Stimulated activated CD4-positive, alpha-beta T cell treated with anti-CD3 and anti-CD28 coated beads, Interleukin-1b, Interleukin-23, amount 100 ng/mL, for 1 hour (primary cell): Measurements from ENCODE around the gene TIE1.

Source experiments
- DNase-seq, 2 donors: peaks; one replicate each; pipeline ENCODE4 v3.0.0-alpha.2; 2020; ENCODE audit warnings: low read depth in 2 of 2

The TIE1 gene

DNA sequence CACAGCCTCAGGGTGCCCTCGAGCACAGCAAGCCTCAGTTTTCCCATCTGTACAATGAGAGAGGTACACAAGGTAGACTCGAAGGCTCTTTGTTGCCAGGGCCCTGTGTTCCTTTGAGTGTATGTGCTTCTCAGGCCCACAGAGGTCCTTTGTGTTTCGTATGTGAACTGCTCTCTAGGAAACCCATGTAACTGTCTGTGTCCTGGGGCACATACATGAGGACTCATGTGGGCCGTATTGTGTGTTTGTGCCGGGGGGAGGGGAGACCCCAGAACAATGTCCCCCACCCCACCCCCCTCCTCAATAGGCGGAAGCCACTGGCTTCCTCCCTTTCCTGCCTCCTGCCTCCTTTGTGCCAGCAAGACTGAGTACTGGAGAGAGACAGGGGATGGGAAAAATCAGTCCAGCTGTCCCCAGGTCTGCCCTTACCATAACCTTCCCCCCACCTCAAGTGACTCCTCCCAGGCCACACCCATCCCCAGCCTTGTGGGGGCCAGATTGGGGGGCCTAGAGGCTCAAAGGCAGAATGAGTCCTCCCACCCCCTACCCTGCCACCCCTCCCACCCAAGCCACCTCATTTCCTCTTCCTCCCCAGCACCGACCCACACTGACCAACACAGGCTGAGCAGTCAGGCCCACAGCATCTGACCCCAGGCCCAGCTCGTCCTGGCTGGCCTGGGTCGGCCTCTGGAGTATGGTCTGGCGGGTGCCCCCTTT lies at the start of gene TIE1:
Gene TIE1, plus strand, starts transcription at position 605 of the 717 bp plus-strand sequence. Its CDS starts 90 bp downstream, at position 695.
- DNase-seq, result no peak

DNA sequence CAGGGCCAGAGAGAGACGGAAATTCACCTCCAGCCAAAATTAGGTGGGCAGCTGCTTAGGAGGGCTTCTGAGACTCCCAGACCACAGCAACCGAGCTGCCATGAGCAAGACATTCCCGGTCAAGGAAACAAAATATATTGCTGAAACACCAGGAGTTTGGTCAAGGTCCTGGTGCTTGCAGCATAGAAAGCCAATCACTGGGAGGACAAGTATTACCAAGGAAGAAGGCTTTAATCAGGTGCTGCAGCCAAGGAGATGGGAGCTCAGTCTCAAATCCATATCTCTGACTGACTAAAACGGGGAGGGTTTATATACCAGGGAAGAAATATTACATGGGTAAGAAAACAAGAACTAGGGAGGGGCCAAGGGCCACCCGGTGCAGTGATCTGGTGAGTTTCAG lies 49.8 kb upstream of the TIE1 start:
- DNase-seq, result no peak

DNA sequence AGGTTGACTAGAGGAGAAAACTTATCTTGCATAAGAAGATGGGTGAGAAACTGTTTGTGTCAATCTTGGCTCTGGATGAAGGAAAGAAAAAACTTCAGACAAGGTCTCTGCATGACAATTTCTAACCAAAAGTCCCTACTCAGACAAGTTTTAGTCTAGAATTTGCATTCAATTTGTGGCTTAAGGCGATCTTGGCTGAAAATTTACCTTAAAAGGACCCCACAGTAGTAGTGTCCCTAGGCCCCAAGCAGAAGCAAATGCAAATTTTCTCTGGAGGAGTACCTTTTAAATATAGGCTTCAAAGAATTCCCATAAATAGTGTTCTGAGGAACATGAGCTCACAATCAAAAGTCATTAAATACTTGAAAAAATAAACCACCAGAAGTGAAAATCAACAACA lies 48.6 kb upstream of the TIE1 start:
- no peak for DNase-seq

DNA sequence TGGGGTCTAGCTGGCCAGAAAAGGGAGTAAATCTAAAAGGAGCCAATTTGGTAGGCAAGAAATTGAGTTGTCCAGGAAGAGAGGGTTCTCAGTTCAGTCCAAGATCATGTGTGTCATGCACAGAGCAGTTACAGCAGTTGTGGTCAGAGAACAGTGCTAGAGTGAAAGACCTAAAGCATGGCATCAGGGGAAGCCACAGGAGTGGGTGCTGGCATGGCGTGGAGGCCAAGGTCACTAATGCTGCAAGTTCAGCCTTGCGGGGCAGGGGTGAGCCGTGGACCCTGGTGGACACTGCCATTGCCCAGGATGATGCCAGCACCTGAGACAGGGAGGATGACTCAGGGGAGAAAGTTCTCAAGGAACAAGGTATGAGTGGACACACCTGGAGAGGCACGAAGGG lies 47.6 kb upstream of the TIE1 start:
- no peak for DNase-seq

DNA sequence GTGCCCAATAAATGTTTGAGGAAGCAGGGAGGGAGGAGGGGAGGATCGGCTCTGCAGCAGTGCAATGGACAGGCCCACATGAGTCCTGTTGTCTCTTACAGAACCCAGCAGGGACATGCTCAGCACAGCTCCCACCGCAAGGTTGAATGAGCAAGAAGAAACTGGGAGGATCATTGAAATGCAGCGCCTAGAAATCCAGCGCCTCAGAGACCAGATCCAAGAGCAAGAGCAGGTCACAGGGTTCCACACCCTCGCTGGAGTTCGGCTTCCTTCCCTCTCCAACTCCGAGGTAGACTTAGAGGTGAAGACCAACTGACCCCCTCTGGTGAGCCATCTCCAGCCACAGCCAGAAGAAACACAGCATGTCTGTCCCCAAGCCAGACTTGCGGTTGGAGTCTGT lies 46.9 kb upstream of the TIE1 start:
- DNase-seq, result no peak

DNA sequence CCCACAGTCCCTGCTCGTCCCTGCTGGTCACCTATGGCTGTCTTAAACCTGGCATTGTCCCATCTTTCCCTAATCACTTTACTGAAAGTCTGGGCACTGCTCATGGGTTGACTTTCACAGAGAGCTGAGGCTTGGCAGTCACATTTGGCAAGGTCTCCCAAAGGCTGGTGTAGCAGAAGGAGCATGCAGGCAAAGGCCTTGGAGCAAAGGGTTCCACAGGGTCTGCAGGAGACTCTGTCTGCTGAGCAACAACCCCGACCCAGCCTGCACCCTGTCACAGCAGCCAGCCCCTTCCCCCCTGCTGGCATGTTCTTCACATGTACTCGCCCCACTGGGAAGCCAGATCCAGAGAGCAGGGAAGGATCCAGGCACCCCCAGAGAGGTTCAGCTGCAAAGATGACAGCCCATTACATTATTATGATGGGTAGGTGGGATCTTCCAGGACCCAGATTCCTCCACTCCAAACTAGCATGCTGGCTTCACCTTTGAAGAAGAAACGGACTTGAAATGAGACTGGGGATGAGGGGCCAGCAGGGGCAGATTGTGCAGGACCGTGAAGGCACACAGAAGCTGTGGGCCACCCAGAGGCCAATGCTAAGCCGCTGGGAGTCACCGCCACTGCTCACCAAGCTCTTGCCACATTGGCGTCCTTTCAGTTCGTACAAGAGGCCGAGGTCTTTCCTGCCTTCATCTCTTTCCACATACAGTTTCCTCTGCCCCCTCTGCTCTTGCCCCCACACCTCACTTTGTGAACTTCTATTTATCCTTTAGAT lies 45.2 kb upstream of the TIE1 start:
- DNase-seq, result no peak

DNA sequence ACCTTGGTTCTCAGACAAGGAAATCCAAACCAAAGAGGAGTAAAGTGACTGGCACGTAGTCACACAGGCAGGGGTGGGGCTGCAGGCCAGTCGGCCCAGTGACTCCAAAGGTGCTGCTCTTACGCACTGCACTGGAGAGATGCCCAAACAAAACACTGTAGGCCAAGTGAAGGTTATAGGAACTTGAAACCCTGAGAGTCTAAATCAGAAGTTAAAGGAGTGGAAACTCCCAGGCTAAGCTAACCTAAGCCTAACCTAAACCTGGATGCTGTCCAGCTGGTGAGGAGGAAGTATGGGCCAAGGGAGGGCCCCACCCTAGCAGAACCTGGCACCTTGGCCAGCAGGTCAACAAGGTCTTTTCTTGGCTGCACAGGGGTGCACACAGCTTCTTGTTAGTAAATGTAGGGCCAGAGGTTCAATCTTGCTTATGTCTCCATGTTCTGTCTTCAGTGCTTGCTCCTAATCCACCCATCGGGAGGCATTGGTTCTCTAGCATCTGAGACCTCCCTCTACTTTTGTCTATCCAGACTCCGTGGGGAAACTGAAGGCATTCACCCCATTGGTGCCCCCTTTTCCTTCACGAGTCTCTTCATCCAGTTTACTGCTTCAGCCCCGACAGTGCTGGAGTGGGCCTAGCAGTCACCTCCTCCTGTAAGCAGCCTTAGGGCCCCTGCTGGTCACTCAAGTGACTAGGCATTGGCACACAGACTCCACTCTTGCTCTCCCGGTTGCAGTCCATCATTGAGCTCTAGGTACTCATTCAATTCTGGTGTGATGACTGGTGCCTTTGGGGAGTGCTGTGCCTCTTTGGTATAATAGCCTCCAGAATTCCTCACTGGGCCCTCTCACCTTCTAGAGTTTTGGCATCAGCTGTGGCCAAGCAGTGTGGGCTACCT lies 43.9 kb upstream of the TIE1 start:
- DNase-seq, result no peak

DNA sequence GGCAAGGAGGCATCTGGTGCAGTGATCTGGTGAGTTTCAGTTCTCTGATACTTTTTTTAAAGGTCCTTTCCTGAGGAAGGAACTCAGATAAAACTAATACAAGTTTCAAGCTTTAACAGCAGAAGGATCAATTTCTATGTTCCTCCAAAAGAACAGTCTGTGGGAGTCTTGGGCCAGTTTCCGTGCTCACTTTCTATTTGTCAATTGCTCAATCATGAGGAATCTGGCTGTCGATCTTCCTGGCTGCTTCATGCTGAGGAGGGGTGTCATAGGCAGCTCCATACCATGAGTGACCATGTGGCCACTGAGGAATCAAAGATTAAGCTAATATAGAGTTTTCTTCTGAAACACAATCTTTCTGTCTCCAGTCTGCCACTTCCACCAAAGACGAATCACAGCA lies 42.4 kb upstream of the TIE1 start:
- no peak for DNase-seq

DNA sequence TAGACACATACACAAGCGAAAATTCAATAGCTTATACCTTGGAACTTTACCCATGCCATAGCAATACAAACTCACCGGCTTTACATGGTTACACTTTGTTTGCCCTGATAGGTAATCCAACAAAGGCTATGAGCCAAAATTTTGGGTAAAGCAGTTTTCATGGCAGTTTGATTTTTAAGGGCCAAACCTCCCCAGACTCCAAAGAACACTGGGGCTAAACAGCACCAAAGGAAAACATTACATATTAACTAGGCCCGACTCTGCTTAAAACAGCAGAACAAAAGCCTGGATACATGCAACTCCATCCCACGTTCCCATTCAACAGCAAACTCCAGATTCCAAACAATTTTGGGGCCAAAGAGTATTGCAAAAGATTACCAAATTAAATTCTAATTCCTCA lies 35.4 kb upstream of the TIE1 start:
- DNase-seq, result no peak

DNA sequence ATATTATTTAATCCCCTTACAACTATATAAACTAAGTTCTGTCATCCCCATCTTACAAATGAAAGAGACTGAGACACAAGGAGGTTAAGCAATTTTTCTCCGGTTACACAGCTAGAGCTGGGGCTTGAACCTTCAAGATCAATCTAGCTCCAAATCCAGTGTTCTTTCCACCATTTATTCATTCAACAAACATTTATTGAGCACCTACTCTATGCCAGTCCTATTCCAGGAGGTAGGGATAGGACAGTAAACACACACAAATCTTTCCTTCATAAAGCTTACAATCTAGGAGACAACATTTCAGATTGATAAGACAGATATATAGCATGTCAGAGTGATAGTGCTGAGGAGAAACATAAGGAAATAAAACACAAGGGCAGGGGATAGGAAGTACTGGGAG lies 33.9 kb upstream of the TIE1 start:
- DNase-seq, result no peak

DNA sequence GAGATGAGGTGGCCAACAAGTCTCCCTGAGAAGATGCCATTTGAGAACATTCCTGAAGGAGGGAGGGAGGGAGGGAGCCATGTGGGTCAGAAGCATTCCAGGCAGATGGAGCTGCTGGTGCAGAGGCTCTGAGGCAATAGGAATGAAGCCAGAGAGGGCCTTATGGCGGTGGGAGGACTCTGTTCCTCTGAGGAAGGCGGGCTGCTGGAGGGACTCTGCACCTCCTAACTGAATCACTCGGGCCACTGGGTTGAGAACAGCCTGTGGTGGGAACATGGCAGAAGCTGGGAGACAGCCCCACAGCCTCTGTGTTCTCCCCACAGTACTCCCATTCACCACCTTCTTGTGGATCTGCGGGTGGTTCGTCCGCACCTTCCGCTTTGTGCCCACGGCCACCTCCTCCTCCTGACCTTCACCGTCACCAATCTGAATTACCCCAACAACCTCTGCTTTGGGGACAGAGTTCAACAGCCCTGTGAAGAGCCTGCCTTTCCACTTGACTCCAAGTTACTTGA lies 33.4 kb upstream of the TIE1 start:
- DNase-seq, result no peak

DNA sequence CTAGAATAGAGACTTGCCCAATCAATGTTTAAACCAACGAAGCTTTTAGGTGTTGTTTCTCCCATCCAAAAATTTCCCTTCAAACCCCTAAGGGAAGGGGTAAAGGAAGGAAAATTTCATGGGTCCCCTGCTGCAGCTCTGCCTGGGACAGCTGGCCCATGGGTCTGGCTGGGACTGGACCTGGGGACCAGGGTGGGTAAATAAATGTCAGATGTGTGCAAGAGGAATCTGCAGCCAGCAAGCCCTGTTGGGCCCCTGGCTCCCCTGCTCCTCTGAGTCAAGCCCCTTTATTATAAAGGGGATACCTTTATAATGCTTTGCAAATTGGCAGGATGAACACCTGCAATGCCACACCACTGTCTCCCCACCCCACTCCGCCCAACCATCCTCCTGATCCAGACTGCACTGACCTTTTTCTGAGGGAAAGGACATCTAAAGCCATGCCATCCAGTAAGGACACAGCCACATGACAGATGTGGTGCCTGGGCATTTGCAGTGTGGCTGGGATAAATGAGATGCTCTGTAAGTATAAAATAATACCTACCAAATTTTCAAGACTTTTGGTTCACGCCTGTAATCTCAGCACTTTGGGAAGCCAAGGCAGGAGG lies 32.9 kb upstream of the TIE1 start:
- no peak for DNase-seq

DNA sequence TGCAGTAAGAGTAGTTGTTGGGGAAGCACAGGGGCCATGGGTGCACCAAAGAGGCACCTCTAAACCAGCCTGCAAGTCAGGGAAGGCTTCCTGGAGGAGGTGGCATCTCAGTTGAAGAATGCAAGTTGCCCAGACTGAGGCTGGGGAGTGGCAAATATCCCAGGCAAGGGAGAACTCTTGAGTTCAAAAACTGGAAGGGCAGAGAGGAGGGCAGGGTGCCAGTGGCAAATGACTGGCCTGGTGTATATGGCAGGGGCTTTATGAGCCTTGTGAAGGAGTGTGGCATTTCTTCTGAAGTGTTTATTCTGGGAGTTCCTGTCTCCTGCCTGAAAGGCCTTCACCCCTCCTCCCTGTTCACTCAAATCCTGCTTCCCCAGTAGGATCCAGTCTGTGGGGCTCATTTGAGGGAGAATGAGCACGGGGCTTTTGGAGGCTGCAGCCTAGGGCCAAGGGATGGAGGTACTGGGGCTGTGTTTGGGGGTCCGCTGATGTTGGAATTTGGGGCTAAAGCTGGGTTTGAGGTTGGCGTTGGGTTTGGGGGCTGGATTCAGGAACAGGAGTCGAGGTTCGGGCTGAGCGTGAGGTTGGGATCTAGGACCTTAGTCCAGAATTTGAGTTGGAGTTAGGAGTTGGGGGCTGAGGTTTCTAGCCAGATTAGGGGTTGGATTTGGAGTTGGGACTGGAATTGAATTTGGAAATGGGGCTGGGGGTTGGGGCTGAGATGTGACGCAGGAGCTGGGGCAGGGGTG lies 31.0 kb upstream of the TIE1 start, which contains the start of gene TMEM125:
Gene TMEM125, plus strand, starts transcription at position 357 of the 749 bp plus-strand sequence. CDS start 2,740 bp downstream, outside the sequence.
- DNase-seq, result no peak

DNA sequence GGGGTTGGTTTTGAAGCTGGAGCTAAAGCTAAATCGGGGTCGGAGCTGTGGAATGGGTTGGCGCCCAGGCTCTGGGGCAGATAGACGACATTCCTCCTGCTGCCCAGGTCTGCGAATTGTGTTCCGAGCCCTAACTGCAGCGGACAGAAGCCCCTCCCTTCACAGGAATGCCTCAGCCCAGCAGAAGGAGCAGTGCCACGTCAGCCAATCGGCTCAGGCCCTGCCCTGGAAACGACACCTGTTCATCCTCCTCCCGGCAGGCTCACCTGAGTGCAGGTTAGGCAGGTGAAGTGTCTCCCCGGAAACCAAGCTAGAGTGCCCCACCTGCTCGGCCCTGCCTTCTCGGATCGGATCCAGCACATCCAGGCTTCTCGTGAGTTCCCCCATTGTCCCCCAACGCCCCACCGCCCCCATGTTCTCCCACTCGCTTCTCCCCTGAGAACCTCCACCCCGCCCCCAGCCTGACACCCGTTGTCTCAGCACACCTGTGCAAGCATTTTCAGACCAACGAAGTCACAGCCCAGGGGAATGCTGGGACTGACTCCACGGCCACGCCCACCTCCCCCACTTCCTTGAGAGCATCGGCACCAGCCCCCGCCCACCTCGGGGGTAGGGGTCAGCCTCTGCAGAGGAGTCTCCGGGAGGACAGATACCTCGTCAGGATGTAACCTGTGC lies 30.2 kb upstream of the TIE1 start:
- DNase-seq, result no peak

DNA sequence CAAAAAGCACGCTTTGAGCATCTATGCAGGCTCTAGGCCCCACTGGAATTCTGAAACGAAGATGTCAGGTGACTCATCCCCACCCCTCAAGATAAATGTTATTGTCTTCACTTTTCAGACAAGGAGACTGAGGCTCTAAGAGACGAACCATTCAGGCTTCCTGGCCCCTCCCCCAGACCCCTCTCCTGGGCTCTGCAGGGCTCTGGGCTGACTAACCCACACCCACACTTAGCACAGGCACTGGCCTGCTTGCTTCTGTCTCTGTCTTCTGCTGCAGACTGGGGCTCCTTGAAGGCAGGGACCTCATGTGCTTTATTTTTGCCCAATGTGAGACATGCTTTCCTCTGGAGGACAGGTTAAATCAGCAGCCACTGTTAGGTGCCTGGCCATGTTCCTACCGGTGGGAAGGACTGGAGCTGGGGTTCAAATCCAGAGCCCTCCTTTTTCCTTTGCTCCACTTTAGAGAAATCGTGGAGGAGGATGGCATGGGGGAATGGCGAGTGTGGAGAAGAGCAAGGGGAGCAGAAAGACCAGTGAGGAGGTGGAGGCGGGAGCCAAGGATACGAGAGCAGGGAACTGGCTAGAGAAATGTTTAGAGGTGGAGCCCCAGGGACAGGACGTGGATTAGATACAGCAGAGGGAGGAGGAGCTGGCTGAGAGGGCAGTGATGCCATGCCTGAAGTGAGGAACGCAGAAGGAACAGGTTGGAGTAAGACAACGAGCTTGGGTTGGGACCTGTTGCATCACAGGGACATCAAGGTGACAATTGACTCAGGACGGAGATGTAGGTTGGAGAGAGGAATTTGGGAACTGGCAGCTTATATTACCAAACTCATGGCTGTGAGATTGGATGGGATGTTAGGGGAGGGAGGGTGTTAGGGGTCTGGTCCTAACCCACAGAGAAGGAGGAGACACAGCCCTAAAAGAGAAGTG lies 29.3 kb upstream of the TIE1 start:
- no peak for DNase-seq

DNA sequence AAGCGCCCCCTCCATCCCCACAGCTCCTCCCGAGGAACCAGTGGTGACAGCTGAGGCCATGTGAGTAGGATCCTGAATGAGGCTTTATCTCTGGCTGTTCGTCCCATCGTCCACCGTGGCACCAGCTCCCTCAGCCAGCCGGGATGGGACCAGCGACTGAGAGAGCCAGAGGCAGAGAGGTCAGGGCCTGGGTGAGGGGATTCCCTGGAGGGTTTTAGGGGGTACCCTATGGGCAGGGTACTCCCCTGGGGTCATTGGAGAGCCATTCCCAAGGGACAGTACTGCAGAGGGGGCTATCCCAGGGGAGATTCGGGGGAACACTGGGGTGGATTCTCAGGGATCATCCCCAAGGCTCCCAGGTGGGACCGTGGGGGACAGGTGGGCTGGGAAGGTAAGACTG lies 28.6 kb upstream of the TIE1 start:
- DNase-seq, result no peak

DNA sequence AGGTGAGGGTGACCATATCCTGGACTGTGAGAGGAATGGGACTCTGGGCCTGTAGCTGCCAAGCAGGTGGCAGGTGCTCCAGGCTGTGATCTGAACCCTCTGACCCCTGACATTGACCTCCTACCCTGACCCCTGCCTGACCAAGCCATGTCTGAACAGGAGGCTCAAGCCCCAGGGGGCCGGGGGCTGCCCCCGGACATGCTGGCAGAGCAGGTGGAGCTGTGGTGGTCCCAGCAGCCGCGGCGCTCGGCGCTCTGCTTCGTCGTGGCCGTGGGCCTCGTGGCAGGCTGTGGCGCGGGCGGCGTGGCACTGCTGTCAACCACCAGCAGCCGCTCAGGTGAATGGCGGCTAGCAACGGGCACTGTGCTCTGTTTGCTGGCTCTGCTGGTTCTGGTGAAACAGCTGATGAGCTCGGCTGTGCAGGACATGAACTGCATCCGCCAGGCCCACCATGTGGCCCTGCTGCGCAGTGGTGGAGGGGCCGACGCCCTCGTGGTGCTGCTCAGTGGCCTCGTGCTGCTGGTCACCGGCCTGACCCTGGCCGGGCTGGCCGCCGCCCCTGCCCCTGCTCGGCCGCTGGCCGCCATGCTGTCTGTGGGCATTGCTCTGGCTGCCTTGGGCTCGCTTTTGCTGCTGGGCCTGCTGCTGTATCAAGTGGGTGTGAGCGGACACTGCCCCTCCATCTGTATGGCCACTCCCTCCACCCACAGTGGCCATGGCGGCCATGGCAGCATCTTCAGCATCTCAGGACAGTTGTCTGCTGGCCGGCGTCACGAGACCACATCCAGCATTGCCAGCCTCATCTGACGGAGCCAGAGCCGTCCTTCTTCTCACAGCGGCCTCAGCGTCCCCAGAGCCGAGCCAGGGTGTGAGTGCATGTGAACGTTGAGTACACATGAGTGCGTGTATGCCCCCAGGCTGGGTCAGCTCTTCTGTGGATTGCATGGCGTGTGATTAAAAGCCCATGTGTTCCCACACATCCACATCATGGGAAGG lies 27.9 kb upstream of the TIE1 start:
- DNase-seq, result no peak

DNA sequence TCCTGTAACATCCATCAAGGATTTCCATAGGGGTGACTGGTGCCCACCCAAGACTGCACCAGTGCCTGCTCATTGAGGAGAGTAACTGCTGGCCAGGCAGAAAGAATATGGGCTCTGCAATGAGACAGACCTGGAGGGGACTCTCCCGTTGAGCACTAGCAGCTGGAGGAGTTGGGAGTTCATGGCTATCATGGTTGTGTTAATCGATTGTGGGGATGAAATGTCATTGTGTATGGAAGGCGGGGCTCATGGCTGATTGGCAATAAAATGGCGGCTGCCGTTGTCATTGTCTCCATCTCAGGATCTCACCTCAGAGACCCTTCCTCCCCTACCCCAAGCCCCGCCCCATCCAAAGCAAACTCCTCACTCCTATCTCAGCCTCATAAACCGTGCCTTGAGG lies 27.1 kb upstream of the TIE1 start:
- DNase-seq, result no peak
